Type B pancreatic cell (in vitro differentiated cells): ENCODE measurements around the gene FZD8. TPM values are rescaled to one million over a fixed set of nuclear protein-coding genes. Genes with fewer than 3 reads are reported as not detected.

Source experiments
- DNase-seq: peaks from one replicate; pipeline ENCODE4 v3.0.0; 2021; ENCODE audit warnings: mixed read lengths; ENCODE audit not compliant: unreplicated experiment; ENCODE audit errors: extremely low spot score
- H3K27ac Mint-ChIP-seq: 2 replicates; pipeline ENCODE4 v1.8.0; 2021; ENCODE audit warnings: mild to moderate bottlenecking, mixed read lengths
- H3K27me3 Mint-ChIP-seq: 2 replicates; pipeline ENCODE4 v1.8.0; 2021; ENCODE audit warnings: mixed read lengths
- H3K36me3 Mint-ChIP-seq: 2 replicates; pipeline ENCODE4 v1.8.0; 2021; ENCODE audit warnings: mixed read lengths
- H3K4me1 Mint-ChIP-seq: one replicate; pipeline ENCODE4 v1.8.0; 2021; ENCODE audit warnings: mixed read lengths; ENCODE audit not compliant: unreplicated experiment
- H3K4me3 Mint-ChIP-seq: 2 replicates; pipeline ENCODE4 v1.8.0; 2021; ENCODE audit warnings: mild to moderate bottlenecking, mixed read lengths
- H3K9me3 Mint-ChIP-seq: 2 replicates; pipeline ENCODE4 v1.8.0; 2021; ENCODE audit warnings: mixed read lengths
- CTCF ChIP-seq: fragments of 200-600 bp; sonication (generic); conservative IDR thresholded peaks from 2 replicates; pipeline ENCODE4 v1.5.0; 2021; ENCODE audit warnings: antibody characterized with exemption, mild to moderate bottlenecking
- total RNA-seq: library from RNA; stranded (reverse); gene quantifications from 2 replicates; pipeline ENCODE4 v1.2.1, GENCODE V29; 2021; ENCODE audit warnings: low replicate concordance

The FZD8 gene
- total RNA-seq, 1 donor from 2014 or later, result 7.5 TPM

DNA sequence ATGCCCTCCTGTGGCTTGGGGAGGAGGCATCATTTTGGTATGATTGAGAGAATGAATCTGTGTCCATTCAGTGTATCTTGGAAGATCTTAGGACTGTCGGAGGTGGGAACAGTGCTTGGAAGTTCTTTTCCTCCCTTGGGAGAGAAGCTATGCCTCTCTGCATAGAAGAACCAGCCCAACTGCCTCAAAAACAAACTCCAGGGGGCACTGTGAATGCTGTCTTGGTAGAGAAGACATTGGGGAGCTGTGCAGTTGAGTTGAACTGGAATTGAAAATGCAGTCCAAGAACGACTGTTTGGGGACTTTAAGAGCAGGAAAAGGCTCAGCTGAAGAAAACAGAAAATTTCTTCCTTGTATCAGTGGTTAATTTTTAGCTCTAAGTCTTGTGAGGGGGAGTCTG lies 41.9 kb downstream of the FZD8 start:
- Mint-ChIP-seq H3K4me1 (no peaks in the 10 kb centered on the region), H3K36me3 (no peaks in the 10 kb centered on the region), H3K27ac (no peak overlapping the region), H3K27me3 (peaks cover 27% of the 10 kb centered on the region), H3K9me3 (no peaks in the 10 kb centered on the region), H3K4me3 (no peak overlapping the region)
- no peak for TF ChIP-seq CTCF
- DNase-seq, result no peak

- H3K4me3 Mint-ChIP-seq, result no peak overlapping the region
- H3K36me3 Mint-ChIP-seq, result no peaks in the 10 kb centered on the region
- peaks cover 4% of the 10 kb centered on the region for H3K4me1 Mint-ChIP-seq
- H3K9me3 Mint-ChIP-seq, result no peaks in the 10 kb centered on the region
- peak; percentile 53 for TF ChIP-seq CTCF
- DNase-seq, result no peak
- H3K27me3 Mint-ChIP-seq, result peaks cover 26% of the 10 kb centered on the region
- no peak overlapping the region for H3K27ac Mint-ChIP-seq
Measured at GRCh38 chr10:35598379-35598778, 43.7 kb downstream of the FZD8 start.

DNA sequence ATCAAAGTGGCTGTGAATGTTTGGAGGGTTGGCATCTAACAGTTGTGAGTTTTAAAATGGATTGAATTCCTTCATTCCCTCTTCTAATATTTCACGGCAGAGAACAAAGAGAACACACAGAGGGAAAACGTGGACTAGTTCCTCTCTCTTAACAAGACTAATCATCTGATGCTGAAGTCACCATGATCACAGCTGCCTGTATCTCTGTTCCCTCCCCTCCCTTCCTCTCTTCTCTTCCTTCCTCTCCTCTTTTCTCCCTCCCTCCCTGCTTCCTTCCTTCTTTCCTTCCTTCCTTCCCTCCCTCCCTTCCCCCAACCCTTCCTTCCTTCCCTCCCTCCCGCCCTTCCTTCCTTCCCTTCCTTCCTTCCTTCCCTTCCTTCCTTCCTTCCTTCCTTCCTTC lies 47.0 kb downstream of the FZD8 start:
- Mint-ChIP-seq H3K36me3 (no peaks in the 10 kb centered on the region), H3K27ac (no peak overlapping the region), H3K9me3 (peaks cover 5% of the 10 kb centered on the region), H3K27me3 (peaks cover 20% of the 10 kb centered on the region), H3K4me1 (peaks cover 4% of the 10 kb centered on the region), H3K4me3 (no peak overlapping the region)
- TF ChIP-seq CTCF, result no peak
- no peak for DNase-seq

- Mint-ChIP-seq H3K9me3 (peaks cover 5% of the 10 kb centered on the region), H3K4me1 (peaks cover 4% of the 10 kb centered on the region), H3K36me3 (no peaks in the 10 kb centered on the region), H3K27ac (no peak overlapping the region), H3K4me3 (no peak overlapping the region), H3K27me3 (peaks cover 17% of the 10 kb centered on the region)
- TF ChIP-seq CTCF, result no peak
- DNase-seq, result no peak
Measured at GRCh38 chr10:35594115-35595079, 47.7 kb downstream of the FZD8 start.

DNA sequence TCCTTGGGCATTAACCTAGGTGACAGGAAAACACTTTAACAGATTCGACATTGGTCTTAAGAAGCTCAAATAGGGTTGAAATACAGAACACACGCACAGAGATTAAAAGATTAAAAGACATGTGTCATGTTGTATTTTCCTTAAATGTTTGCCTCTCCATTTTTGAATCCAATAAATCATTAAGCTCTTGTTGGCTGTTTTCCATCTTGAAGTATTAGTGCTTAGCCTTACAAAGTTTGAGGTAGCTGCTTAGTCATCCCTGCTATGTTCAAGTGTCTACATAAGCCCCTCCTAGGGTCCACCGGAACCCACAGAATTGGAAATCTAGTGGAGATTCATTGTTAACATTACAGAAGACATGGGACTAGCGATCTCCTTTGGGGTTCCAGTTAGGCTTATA lies 49.7 kb downstream of the FZD8 start:
- Mint-ChIP-seq H3K9me3 (peaks cover 5% of the 10 kb centered on the region), H3K27ac (no peak overlapping the region), H3K27me3 (peaks cover 11% of the 10 kb centered on the region), H3K4me3 (no peak overlapping the region), H3K4me1 (peaks cover 4% of the 10 kb centered on the region), H3K36me3 (no peaks in the 10 kb centered on the region)
- no peak for DNase-seq
- no peak for TF ChIP-seq CTCF
